Panc1 (cell line): ENCODE measurements around the gene IKZF4. TPM values are rescaled to one million over a fixed set of nuclear protein-coding genes. Genes with fewer than 3 reads are reported as not detected.
"Not testable (repeated sequence)": the region's sequence is repeated elsewhere in the genome, so short reads cannot be mapped to it uniquely, and the experiment has no call there.

Source experiments
- ATAC-seq: fragments of 200-7000 bp; cut with Tn5 transposase; 2 replicates; pipeline ENCODE4 v1.9.1; 2020; ENCODE audit warnings: mild to moderate bottlenecking, moderate library complexity
- BruUV-seq: library from RNA; stranded (reverse); fragments of 400-500 nt; replicated peaks from 2 replicates; lab custom pipeline; 2021; lab: Mats Ljungman, UMichigan
- CTCF ChIA-PET: fragments of 300-600 bp; sonication (Branson Sonifier 250); formaldehyde crosslinking; loops from one replicate; lab custom pipeline; 2022; ENCODE audit warnings: antibody characterized with exemption; lab: Charles Lee
- POLR2A ChIA-PET: fragments of 300-600 bp; sonication (Branson Sonifier 250); formaldehyde crosslinking; loops from one replicate; lab custom pipeline; 2022; ENCODE audit warnings: antibody characterized with exemption; lab: Charles Lee
- DNase-seq: peaks from one replicate; pipeline ENCODE4 v3.0.0-alpha.2; 2010; ENCODE audit warnings: low read depth, low spot score
- H3K27ac ChIP-seq: 2 replicates; pipeline ENCODE4 v1.5.1; 2011; ENCODE audit warnings: mild to moderate bottlenecking, low read length, inconsistent platforms
- H3K27me3 ChIP-seq: fragments of 200-500 bp; sonication (Bioruptor generic); 2 replicates; pipeline ENCODE4 v1.6.0; 2014; ENCODE audit warnings: low read length, inconsistent platforms; ENCODE audit not compliant: control insufficient read depth, insufficient read depth
- H3K36me3 ChIP-seq: fragments of 200-500 bp; sonication (Bioruptor generic); 2 replicates; pipeline ENCODE4 v1.5.1; 2014; ENCODE audit warnings: inconsistent platforms, mild to moderate bottlenecking, low read length, moderate library complexity; ENCODE audit not compliant: control insufficient read depth, insufficient read depth
- H3K4me1 ChIP-seq: 2 replicates; pipeline ENCODE4 v1.5.1; 2011; ENCODE audit warnings: inconsistent platforms, mild to moderate bottlenecking, low read length, moderate library complexity; ENCODE audit not compliant: control insufficient read depth, insufficient read depth
- H3K4me3 ChIP-seq, 2 experiments: 2 replicates each; pipeline ENCODE4 v1.5.1; 2011 to 2012; ENCODE audit warnings: low read depth in 2 of 2, low read length in 2 of 2, mild to moderate bottlenecking in 2 of 2, inconsistent platforms in 1 of 2, moderate library complexity in 1 of 2
- H3K9me3 ChIP-seq: fragments of 200-500 bp; sonication (Bioruptor generic); 2 replicates; pipeline ENCODE4 v1.5.1; 2014; ENCODE audit warnings: low read depth, mild to moderate bottlenecking, inconsistent platforms, low read length, moderate library complexity; ENCODE audit not compliant: control insufficient read depth, insufficient read depth
- CTCF ChIP-seq: fragments of 450-650 bp; IDR thresholded peaks from 2 replicates; pipeline ENCODE4 v1.5.1; 2017; ENCODE audit warnings: mild to moderate bottlenecking
- POLR2AphosphoS5 ChIP-seq: IDR thresholded peaks from 2 replicates; pipeline ENCODE4 v1.6.1; 2012; ENCODE audit warnings: mild to moderate bottlenecking, low read depth, low read length, moderate library complexity
- REST ChIP-seq, 2 experiments: IDR thresholded peaks; 2 replicates each; pipeline ENCODE4 v1.6.1; 2011 to 2012; ENCODE audit warnings: low read depth in 2 of 2, control low read depth in 1 of 2, low read length in 1 of 2, mild to moderate bottlenecking in 1 of 2, moderate library complexity in 1 of 2; ENCODE audit not compliant: insufficient read depth in 1 of 2
- SIN3A ChIP-seq: IDR thresholded peaks from 2 replicates; pipeline ENCODE4 v1.6.1; 2012; ENCODE audit warnings: low read depth, mild to moderate bottlenecking, low read length, moderate library complexity, borderline replicate concordance; ENCODE audit not compliant: insufficient read depth
- TCF7L2 ChIP-seq: IDR thresholded peaks from 2 replicates; pipeline ENCODE4 v1.6.1; 2011; ENCODE audit warnings: mild to moderate bottlenecking, low read depth, low read length, inconsistent platforms
- in situ Hi-C: cut with HindIII; loops from 2 replicates; pipeline ENCODE4 v1.10.0; 2016; ENCODE audit warnings: low sequenced_read_pairs, low pct_unique_long_range_greater_than_20kb
- intact Hi-C: fragments of 100-400 bp; cut with micrococcal nuclease; formaldehyde crosslinking; loops from one replicate; pipeline ENCODE4 v1.10.0; 2022; ENCODE audit not compliant: unreplicated experiment
- total RNA-seq: library from RNA; stranded (reverse); gene quantifications from one replicate; pipeline ENCODE4 v1.2.1, GENCODE V29; 2021; ENCODE audit not compliant: unreplicated experiment

The IKZF4 gene
- total RNA-seq, 1 experiment from 2014 or later, result 6.9 TPM

- POLR2A ChIA-PET, result interaction anchor here (0.6 kb wide), 1 partner anchor 100 kb away, joined by 3 read pairs; no protein-coding TSS in a partner anchor
- CTCF ChIA-PET, result no interaction called here
- no peak for ATAC-seq
- no peak for DNase-seq
- peaks cover 5% of the 10 kb centered on the region; the same call in 1 of the 2 replicates for H3K4me1 ChIP-seq
- no peaks in the 10 kb centered on the region for H3K9me3 ChIP-seq
- TF ChIP-seq SIN3A, result no peak
- no peak for TF ChIP-seq REST (IDR thresholded peaks at IDR 0.05; ENCODE audit: insufficient read depth in 1 of 2, low read depth in 2 of 2, low read length in 1 of 2)
- TF ChIP-seq CTCF, result no peak
- TF ChIP-seq TCF7L2, result no peak
- TF ChIP-seq POLR2AphosphoS5, result no peak
- intact Hi-C loops (no loop called here), in situ Hi-C loops (no loop called here)
- H3K4me3 ChIP-seq, result no peak overlapping the region
- no peak overlapping the region for H3K27ac ChIP-seq
- no TSS peak for BruUV-seq
- H3K27me3 ChIP-seq, result no peaks in the 10 kb centered on the region
- peaks cover 7% of the 10 kb centered on the region; the same call in 1 of the 2 replicates for H3K36me3 ChIP-seq
Observed at GRCh38 chr12:55979069-55979468, 41.8 kb upstream of the IKZF4 start.

- H3K27me3 ChIP-seq, DNase-seq, H3K27ac ChIP-seq, BruUV-seq, POLR2A ChIA-PET, H3K4me1 ChIP-seq, in situ Hi-C loops, intact Hi-C loops, H3K36me3 ChIP-seq, ATAC-seq, H3K4me3 ChIP-seq, H3K9me3 ChIP-seq: not testable (repeated sequence)
- CTCF ChIA-PET, result interaction anchor here (0.7 kb wide), 1 partner anchor 41 kb away, joined by 10 read pairs; no protein-coding TSS in a partner anchor
Observed at GRCh38 chr12:55981882-55982281, 39.0 kb upstream of the IKZF4 start.

- intact Hi-C loops, result no loop called here
- Histone ChIP-seq H3K9me3 (no peaks in the 10 kb centered on the region), H3K36me3 (peaks cover 5% of the 10 kb centered on the region), H3K4me3 (no peak overlapping the region), H3K4me1 (no peaks in the 10 kb centered on the region), H3K27ac (no peak overlapping the region), H3K27me3 (no peaks in the 10 kb centered on the region)
- ATAC-seq (no peak), DNase-seq (no peak)
- CTCF ChIA-PET, result interaction anchor here (0.7 kb wide), 1 partner anchor 42 kb away, joined by 10 read pairs; no protein-coding TSS in a partner anchor
- BruUV-seq, result no TSS peak
- TF ChIP-seq REST (IDR thresholded peaks at IDR 0.05; ENCODE audit: insufficient read depth in 1 of 2, low read depth in 2 of 2, low read length in 1 of 2), result no peak
- no peak for TF ChIP-seq POLR2AphosphoS5
- POLR2A ChIA-PET, result interaction anchor here (0.6 kb wide), 1 partner anchor 1450 kb away, joined by 15 read pairs; no protein-coding TSS in a partner anchor
- in situ Hi-C loops, result no loop called here
Observed at GRCh38 chr12:55982319-55982936, 38.4 kb upstream of the IKZF4 start.
